NCI-H128 (cell line): ENCODE results near the gene ITCH.
"Not testable (repeated sequence)": the region's sequence is repeated elsewhere in the genome, so short reads cannot be mapped to it uniquely, and the experiment has no call there.

Experiments
- DNase-seq: peaks from one replicate; lab custom pipeline; 2025; ENCODE audit not compliant: unreplicated experiment; lab: John Stamatoyannopoulos, UW

Gene ITCH

GRCh38 chr20:34343458-34344211 is 19.4 kb upstream of the ITCH start:
- no peak for DNase-seq

DNA sequence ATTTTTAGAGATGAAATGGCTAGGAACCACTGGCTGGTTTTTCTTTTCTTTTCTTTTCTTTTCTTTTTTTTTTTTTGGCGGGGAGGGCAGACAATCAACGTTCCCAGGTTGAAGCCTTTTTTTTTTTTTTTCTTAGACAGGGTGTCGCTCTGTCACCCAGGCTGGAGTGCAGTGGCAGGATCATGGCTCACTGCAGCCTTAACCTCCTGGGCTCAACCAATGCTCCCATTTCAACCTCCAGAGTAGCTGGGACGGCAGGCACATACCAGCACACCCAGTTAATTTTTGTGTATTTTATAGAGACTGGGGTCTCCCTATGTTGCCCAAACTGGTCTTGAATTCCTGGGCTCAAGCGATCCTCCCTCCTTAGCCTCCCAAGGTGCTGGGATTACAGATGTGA is 18.8 kb upstream of the ITCH start:
- no peak for DNase-seq

GRCh38 chr20:34345402-34345736 is 17.7 kb upstream of the ITCH start:
- DNase-seq, result no peak

DNA sequence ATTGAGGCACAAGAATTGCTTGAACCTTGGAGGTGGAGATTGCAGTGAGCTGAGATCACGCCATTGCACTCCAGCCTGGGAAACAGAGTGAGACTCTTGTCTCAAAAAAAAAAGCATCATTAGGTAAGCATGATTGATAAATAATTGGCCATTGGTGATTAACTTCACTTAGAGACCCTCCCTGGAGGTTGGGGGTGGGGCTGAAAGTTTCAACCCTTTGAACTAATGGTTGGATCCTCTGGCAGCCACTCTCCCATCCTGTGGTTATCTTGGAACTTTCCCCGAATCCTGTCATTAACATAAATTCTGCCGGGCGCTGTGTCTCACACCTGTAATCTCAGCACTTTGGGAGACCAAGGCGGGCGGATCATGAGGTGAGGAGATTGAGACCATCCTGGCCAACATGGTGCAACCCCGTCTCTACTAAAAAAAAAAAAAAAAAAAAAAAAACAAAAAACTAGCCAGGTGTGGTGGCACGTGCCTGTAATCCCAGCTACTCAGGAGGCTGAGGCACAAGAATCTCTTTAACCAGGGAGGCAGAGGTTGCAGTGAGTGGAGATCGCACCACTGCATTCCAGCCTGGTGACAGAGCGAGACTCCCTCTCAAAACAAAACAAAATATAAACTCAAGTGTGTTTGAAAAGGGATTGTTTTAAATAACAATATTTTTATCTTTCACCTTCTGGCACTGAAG is 17.1 kb upstream of the ITCH start:
- not testable (repeated sequence) for DNase-seq

- not testable (repeated sequence) for DNase-seq
These were observed 16.6 kb upstream of the ITCH start for GRCh38 chr20:34346533-34346865.

DNA sequence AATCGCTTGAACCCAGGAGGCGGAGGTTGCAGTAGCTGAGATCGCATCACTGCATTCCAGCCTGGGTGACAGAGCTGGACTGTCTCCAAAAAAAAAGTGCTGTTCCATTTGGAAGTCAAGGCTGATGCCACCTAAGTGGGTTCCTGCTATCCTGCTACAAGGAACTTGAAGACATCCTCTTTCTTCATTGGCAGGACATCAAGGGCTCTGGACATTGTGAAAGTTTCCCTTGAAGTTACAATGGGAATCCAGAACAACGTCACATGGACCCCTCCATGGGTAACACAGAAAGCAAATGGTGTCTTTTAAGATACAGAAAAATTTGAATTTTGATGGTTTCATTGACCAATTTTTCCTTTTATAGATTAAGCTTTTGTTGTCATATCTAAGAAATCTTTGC is 15.5 kb upstream of the ITCH start:
- DNase-seq, result no peak

- no peak for DNase-seq
These were observed 13.0 kb upstream of the ITCH start for GRCh38 chr20:34350095-34350494.

- DNase-seq, result not testable (repeated sequence)
These were observed 9.6 kb upstream of the ITCH start for GRCh38 chr20:34353467-34353866.

DNA sequence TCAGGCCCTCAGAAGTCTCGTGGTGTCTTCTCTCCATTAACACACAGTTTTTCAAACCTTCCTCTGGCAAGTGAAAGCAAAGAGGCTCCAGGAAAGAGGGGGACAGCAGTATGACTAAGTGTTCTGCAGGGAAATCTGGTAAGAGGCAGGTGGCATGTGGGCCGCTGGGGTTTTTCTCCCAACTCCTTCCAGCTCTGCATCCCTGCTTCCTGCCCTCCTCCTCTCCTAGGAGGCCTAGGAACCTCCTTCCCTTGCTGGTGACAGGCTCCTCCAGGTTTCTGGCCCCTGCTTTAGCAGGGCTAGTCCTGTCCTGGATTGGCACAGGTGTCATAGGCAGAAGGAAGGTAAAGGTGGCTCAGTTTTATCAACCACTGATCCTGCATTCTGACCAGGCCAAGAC is 7.6 kb upstream of the ITCH start:
- no peak for DNase-seq

- not testable (repeated sequence) for DNase-seq
These were observed 3.3 kb upstream of the ITCH start for GRCh38 chr20:34359729-34360128.

DNA sequence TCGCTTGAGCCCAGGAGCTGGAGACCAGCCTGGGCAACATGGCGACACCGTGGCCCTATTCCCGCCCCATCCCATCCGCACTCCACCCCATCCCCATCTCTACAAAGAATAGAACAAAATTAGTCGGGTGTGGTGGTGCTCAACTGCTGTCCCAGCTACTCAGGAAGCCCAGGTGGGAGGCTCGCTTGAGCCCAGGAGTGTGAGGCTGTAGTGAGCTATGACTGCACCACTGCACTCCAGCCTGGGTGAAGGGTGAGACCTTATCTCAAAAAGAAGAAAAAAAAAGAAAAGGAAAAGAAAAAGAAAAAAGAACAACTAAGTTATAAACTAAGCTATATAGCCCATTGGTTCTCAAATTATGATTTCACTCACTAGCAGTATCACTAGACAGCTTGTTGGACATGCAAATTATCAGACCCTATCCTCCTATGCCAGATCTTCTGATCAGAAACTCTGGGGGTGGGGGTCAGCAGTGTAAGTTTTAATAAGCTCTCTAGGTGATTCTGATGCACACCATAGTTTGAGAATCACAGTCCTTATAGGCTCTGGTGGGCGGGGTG is 491 bp upstream of the ITCH start:
- no peak for DNase-seq

DNA sequence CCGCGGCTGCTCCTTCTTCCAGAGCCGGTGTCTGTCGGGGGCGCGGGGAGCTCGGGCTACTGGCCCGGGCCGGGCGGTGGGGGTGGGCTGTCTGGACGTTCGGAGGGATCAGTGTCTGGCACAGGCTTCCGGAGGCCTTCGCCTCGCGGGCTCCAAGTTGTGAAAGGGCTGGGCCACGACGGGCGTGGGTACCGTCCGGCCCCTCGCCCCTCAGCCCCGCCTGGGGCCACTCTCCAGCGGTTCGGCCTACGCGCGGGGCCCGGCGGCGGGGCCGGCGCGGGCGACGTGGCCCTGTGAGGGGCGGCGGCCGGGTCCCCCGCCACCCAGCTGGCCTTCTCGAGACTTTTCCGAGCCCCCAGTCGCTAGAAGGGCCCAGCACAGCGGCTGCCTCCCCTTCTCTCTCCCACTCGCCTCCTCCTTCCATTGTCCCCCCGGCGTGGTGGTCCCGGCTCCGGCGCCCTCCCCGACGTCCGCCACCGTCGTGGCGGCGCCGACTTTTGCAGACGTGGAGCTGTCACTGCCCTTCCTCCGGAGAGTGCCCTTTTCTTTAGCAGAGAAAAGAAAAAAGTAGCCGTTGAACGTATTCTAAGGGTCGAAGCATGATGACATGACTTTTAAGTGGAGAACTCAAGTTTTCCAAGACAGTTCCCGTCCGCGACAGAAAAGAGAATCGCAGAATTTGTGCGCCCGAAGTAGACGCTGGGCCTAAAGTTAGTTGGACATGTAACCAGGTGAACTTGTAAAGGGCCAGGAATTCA is 571 bp downstream of the ITCH start:
- DNase-seq, result no peak

GRCh38 chr20:34364223-34364506 is 1.1 kb downstream of the ITCH start:
- no peak for DNase-seq

DNA sequence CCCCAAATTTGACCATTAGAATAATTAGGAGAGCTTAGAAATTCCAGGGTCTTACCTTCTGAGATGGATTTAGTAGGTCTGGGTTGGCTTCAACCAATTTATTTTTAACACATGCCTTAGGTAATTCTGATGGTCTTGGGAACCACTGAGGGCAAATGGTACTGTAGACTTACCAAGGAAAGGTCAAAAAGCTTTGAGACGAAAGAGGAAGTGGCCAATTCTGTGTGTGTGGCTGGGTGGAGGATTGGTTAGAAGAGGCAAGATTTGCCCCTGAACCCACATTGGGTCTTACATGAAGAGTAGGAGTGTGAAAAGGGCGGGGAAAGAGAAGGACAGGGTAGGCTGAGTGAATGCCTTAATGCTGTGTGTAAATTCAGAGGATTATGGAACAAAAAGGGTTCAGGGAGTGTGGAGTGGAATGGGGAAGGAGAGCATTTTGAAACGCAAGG is 2.7 kb downstream of the ITCH start:
- DNase-seq, result no peak

GRCh38 chr20:34367155-34367554 is 4.1 kb downstream of the ITCH start:
- DNase-seq, result no peak

DNA sequence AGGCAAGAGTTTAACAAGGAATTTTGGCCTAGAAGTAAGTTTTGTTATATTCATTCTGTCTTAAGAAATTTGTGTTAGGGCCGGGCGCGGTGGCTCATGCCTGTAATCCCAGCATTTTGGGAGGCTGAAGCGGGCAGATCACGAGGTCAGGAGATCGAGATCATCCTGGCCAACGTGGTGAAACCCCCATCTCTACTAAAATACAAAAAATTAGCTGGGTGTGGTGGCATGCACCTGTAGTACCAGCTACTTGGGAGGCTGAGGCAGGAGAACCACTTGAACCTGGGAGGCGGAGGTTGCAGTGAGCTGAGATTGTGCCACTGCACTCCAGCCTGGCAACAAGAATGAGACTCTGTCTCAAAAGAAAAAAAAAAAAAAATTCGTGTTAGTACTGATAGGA is 4.8 kb downstream of the ITCH start:
- DNase-seq, result not testable (repeated sequence)

DNA sequence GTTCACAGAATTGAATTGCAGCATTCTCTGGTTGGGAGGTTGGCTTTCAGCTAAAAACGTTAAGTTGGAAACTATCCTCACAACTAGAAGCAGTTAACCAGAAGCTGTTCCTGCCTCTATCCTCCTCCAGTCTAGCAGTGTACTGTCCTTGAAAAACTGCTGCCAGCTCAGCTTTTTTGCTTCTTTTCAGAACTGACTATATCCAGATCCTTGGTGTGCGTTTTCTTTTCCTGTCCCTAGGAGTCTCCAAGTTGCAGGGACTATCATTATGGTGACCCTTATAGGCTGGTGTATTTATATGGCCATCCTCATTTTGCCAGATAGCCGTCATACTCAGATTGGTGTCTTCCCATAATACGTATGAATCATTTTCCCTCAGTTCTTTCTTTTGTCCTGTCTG is 5.5 kb downstream of the ITCH start:
- DNase-seq, result no peak

- no peak for DNase-seq
These were observed 6.2 kb downstream of the ITCH start for GRCh38 chr20:34369265-34369664.

GRCh38 chr20:34370062-34370461 is 7.0 kb downstream of the ITCH start:
- no peak for DNase-seq

DNA sequence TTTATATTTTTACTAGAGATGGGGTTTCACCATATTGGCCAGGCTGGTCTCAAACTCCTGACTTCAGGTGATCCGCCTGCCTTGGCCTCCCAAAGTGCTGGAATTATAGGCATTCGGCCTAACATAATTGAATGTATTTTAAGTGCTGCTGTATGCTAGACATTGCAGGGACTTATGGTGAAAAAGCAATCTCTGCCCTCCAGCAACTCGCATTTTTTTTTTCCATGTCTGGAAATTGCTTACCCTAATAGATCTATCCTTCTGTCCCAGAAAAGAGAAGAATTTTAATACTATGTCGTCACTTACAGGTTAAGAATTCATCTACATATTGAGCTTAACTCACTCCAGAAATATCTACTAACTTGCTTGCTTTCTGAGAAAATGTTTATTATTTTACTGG is 10.4 kb downstream of the ITCH start:
- no peak for DNase-seq

GRCh38 chr20:34374209-34374760 is 11.2 kb downstream of the ITCH start:
- DNase-seq, result no peak

DNA sequence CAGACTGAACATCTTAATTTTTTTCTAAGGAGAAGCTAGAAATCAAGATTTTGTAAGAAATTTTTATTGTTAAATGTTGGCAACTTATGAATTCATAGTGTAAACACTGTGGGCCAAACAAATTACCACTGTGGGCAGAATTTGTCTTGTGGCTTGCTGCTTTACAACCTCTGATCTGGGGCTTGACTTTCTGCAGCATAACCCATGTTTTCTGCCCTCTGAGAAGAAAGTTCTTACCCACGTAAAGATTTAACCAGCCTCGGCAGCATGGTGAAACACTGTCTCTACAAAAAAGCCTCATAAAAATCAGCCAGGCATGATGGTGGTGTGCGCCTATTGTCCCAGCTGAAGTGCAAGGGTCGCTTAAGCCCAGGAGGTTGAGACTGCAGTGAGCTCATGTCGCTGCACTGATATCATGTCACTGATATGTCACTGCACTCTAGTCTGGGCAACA is 12.9 kb downstream of the ITCH start:
- no peak for DNase-seq
